Aorta (tissue), 5 donors: ENCODE results near the gene EIF3F. TPM values are rescaled to one million over a fixed set of nuclear protein-coding genes. Genes with fewer than 3 reads are reported as not detected.
A peak's percentile ranks its signal among the peaks of the same experiment; 100 is the strongest.
"Not testable (repeated sequence)": the region's sequence is repeated elsewhere in the genome, so short reads cannot be mapped to it uniquely, and the experiment has no call there.

Experiments
- ATAC-seq: fragments of 200-7000 bp; cut with Tn5 transposase; one replicate; pipeline ENCODE4 v1.9.1; 2022; ENCODE audit warnings: moderate library complexity; ENCODE audit not compliant: low FRiP score
- DNase-seq, 2 donors: peaks; one replicate each; pipeline ENCODE4 v3.0.0-alpha.2; 2020
- H3K27ac ChIP-seq, 2 donors: one replicate each; pipeline ENCODE4 v1.5.1; 2013; ENCODE audit warnings: low read length in 2 of 2, mild to moderate bottlenecking in 2 of 2, moderate library complexity in 2 of 2, control low read depth in 1 of 2, inconsistent platforms in 1 of 2, low read depth in 1 of 2
- H3K27me3 ChIP-seq, 2 donors: one replicate each; pipeline ENCODE4 v1.6.1; 2013; ENCODE audit warnings: control low read depth in 1 of 2, low read length in 1 of 2, mild to moderate bottlenecking in 1 of 2, moderate library complexity in 1 of 2; ENCODE audit not compliant: insufficient read depth in 2 of 2, control insufficient read depth in 1 of 2
- H3K36me3 ChIP-seq, 2 donors: one replicate each; pipeline ENCODE4 v1.6.1; 2013; ENCODE audit warnings: control low read depth in 1 of 2, low read length in 1 of 2, mild to moderate bottlenecking in 1 of 2; ENCODE audit not compliant: insufficient read depth in 2 of 2, control insufficient read depth in 1 of 2
- H3K4me1 ChIP-seq, 2 donors: one replicate each; pipeline ENCODE4 v1.6.1; 2013; ENCODE audit warnings: low read length in 2 of 2, control low read depth in 1 of 2, mild to moderate bottlenecking in 1 of 2, moderate library complexity in 1 of 2; ENCODE audit not compliant: insufficient read depth in 2 of 2, control insufficient read depth in 1 of 2
- H3K4me3 ChIP-seq, 2 donors: one replicate each; pipeline ENCODE4 v1.5.1; 2013; ENCODE audit warnings: low read length in 2 of 2, control low read depth in 1 of 2, mild to moderate bottlenecking in 1 of 2
- H3K9me3 ChIP-seq: one replicate; pipeline ENCODE4 v1.6.1; 2013; ENCODE audit warnings: mild to moderate bottlenecking, low read length; ENCODE audit not compliant: control insufficient read depth
- WGBS, 2 donors: extraction: QIAGEN DNeasy Blood & Tissue Kit; methylation state at CpG; one replicate each; pipeline ENCODE4 v1.1.7; 2013; 5-methylcytosine and 5-hydroxymethylcytosine counted together
- intact Hi-C, 2 donors: fragments of 100-400 bp; cut with DNase I; formaldehyde crosslinking; loops; one replicate each; pipeline versions ENCODE4 v1.14.2 to v1.15.0; 2022
- polyA plus RNA-seq, 2 donors: library from polyadenylated mRNA; stranded (reverse); fragments of 200-250 nt; gene quantifications; one replicate each; pipeline ENCODE4 v1.2.3, GENCODE V29; 2013
- total RNA-seq, 2 donors: library from RNA; stranded (reverse); fragmentation: NEBNext Ultra II Directional; extraction: Animal tissue kit (Norgen Biotek cat#: 25700); gene quantifications; one replicate each; pipeline ENCODE4 v1.2.1, GENCODE V29; 2021
- donor health status: healthy with polysubstance abuse.
- donor health status: Bipolar disorder and iron deficiency.
- donor health status: DM: no; HTN: no; CAD: no.
- donor health status: DM: no; HTN: no; CAD: no.
- donor health status: DM: yes; HTN: yes; CAD: no.

EIF3F gene
- total and polyA plus RNA-seq, 4 donors = 156 to 486 (median 220) TPM

DNA sequence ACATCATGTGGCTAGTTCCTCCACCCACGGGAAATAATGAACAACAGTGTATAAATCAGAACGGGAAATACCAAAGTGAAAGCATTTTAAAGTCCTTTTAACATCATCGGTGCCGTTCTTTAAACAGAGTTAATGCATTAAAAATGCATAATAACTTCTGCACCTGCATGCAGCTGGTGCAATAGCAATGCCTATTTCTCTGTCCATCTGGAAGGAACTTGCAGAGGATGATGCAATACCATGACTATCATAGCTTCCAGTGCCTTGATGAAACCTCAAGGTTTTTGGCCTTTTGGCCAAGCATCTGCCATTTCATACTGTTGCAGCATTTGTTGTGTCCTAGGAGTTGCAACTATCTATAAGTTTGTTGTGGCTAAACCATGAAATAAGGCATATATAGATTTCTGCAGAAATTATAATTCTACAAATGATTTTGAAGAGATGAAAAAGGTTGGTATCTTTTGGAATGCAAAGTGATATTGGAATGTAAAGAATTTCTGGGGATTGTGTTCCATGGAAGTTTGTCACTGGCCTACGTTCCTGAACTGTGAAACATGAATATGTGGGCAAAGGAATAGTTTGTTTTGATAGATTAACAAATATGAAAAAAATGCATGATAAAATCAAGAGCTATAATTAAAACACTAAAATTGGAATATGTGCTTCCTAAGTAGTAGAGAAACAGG is 9.8 kb upstream of the EIF3F start:
- Histone ChIP-seq H3K27me3 (no peaks in the 10 kb centered on the region), H3K9me3 (no peaks in the 10 kb centered on the region), H3K4me1 (no peaks in the 10 kb centered on the region), H3K27ac (no peak overlapping the region), H3K36me3 (no peaks in the 10 kb centered on the region), H3K4me3 (no peak overlapping the region)
- DNase-seq (no peak), ATAC-seq (no peak)
- intact Hi-C loops = no loop called here
- 10 to 14% methylated on average over 5 of the region's 5 CpGs for WGBS, 2 donors

DNA sequence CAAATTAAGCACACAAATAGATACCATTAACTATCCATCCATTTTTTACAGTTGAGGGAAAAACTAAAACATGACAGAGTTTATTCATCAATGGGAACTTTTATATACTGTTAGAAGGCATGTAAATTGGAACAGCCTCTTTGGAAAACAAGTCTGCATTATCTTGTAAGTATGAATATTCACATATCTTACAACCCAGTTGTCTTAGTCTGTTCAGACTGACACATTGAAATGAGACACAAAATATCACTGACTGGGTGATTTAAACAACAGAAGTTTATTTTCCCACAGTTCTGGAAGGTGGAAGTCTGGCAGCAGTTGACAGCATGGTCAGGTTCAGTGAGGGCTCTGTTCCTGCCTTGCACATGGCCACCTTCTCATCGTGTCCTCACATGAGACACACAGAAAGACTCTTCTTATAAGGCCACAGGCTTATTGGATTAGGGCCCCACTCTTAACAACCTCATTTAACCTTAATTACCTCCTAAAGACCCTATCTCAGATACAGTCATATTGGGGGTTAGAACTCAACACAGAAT is 5.4 kb upstream of the EIF3F start:
- no peaks in the 10 kb centered on the region for H3K9me3 ChIP-seq
- DNase-seq (no peak), ATAC-seq (no peak)
- no peak overlapping the region for H3K4me3 ChIP-seq
- H3K27me3 ChIP-seq = no peaks in the 10 kb centered on the region
- WGBS, 2 donors = 71 to 80% methylated on average over 1 of the region's 1 CpG
- intact Hi-C loops = loop anchor here in 1 of 2 donors (10.0 kb wide), 1 partner anchor 287 kb away; no protein-coding TSS in a partner anchor
- no peaks in the 10 kb centered on the region for H3K36me3 ChIP-seq
- no peaks in the 10 kb centered on the region for H3K4me1 ChIP-seq
- no peak overlapping the region for H3K27ac ChIP-seq

DNA sequence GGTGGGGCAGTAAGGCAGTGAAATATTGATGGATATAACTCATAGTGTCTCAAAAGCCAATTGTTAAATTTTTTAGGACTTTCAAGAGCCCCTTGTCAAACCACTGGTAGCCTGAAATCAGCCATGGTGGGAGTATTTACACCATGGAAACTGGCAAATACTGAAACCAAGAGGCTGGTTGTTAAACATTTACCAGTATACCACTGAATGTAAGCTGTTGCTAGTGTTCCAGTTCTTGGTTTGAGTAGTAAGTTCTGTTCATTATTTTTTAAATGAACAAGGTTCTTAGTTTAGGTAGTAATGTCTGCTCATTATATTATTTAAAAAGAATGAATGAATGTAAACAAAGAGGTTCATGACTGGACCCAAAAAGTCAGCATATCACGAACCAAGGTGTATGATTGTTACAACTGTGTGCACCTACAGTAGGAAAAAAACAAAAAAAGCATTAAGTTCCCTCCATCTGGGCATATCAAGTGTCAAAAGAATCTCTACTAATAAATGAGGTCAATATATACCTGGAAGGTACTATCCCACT is 4.5 kb upstream of the EIF3F start:
- H3K36me3 ChIP-seq = no peaks in the 10 kb centered on the region
- DNase-seq = no peak
- intact Hi-C loops = loop anchor here in 1 of 2 donors (10.0 kb wide), 1 partner anchor 288 kb away; no protein-coding TSS in a partner anchor
- no peak overlapping the region for H3K4me3 ChIP-seq
- no peaks in the 10 kb centered on the region for H3K9me3 ChIP-seq
- no peak overlapping the region for H3K27ac ChIP-seq
- 75 to 92% methylated on average over 1 of the region's 1 CpG for WGBS, 2 donors
- no peaks in the 10 kb centered on the region for H3K4me1 ChIP-seq
- no peak for ATAC-seq
- H3K27me3 ChIP-seq = no peaks in the 10 kb centered on the region

DNA sequence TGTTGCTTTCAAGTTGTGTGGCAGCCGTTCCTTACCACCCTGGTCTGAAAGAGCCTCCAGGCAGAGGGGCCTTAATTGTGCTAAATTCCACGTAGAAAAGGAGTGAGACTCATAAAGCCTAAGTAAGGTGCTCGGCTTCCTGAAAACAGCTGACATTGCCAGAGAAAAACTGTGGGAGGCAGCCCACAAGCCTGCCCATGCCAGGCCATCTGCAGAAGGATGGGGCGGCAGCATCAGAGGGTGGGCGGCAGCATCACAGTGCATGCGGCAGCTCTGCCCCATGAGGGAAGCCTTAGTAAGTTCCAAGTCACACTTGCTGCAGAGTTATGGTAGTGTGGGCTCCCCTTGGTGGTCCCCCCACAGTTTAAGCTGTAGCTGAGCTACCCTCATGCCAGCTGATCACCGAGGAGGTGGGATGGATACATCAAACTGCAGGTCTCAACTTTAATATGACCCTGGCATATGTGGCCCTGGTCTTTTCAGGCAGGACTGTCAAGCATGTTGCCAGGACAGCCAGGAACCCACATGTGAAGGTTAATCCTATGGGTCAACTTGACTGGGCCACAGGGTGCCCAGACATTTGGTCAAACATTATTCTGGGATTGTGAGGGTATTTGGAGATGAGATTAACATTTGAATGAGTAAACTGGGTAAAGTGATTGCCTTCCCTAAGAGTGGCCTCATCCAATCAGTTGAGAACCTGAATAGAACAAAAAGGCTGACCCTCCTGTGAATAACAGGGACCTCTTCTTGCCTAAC is 3.1 kb upstream of the EIF3F start:
- no peaks in the 10 kb centered on the region for H3K36me3 ChIP-seq
- no peak overlapping the region for H3K4me3 ChIP-seq
- H3K9me3 ChIP-seq = no peaks in the 10 kb centered on the region
- ATAC-seq (no peak), DNase-seq (no peak)
- no peaks in the 10 kb centered on the region for H3K4me1 ChIP-seq
- no peaks in the 10 kb centered on the region for H3K27me3 ChIP-seq
- 78 to 79% methylated on average over 7 of the region's 7 CpGs for WGBS, 2 donors
- no peak overlapping the region for H3K27ac ChIP-seq
- intact Hi-C loops = loop anchor here in 1 of 2 donors (10.0 kb wide), 1 partner anchor 289 kb away; no protein-coding TSS in a partner anchor

DNA sequence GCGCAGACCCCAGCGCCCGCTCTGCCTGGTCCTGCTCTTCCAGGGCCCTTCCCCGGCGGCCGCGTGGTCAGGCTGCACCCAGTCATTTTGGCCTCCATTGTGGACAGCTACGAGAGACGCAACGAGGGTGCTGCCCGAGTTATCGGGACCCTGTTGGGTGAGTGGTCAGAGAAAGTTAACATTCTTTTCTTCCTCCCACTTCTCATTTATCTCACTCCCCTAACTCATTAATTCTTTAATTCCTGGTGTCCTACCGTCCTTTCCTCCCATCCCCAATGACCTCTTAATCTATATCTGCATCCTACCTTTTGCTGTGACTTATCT is 385 bp downstream of the EIF3F start:
- H3K9me3 ChIP-seq, H3K4me1 ChIP-seq, ATAC-seq, H3K27me3 ChIP-seq, H3K36me3 ChIP-seq, DNase-seq, H3K27ac ChIP-seq: not testable (repeated sequence)
- peak overlapping the region; percentile 93 to 95 for H3K4me3 ChIP-seq
- intact Hi-C loops = loop anchor here (1.0 to 10.0 kb wide), 4 partner anchors 83 to 293 kb away; no protein-coding TSS in a partner anchor
- WGBS, 2 donors = 1 to 2% methylated on average over 7 to 9 of the region's 13 CpGs

DNA sequence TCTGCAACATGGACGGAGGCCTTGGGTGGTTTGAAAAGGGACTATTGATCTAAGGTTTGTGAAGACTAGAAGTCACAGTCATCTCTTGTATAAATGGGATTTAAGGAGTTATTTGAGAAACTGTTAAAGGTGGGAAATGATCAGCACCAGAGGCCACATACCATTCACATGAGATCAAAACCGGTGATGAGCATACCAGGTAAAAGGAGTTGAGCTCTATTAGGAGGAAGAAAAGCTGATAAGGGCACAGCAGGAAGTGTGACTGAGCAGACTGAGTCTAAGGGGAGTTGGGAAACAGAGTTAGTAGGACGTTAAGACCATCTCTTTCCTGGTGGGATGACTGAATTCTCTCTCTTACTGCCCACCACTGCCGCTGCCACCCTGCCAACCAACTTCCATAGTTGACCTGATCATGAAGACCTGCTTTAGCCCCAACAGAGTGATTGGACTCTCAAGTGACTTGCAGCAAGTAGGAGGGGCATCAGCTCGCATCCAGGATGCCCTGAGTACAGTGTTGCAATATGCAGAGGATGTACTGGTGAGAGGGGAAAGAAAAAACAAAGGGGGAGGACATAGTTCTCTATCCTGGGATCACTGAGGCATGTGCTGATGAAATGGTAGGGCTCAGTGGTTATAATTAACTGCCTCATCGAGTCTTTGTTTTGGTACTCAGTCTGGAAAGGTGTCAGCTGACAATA is 7.6 kb downstream of the EIF3F start:
- H3K27ac ChIP-seq = no peak overlapping the region
- peaks cover 24 to 29% of the 10 kb centered on the region in 2 donors for H3K36me3 ChIP-seq
- H3K4me3 ChIP-seq = no peak overlapping the region
- 75 to 82% methylated on average over 6 of the region's 6 CpGs for WGBS, 2 donors
- no peak for DNase-seq
- no peaks in the 10 kb centered on the region for H3K4me1 ChIP-seq
- H3K27me3 ChIP-seq = no peaks in the 10 kb centered on the region
- ATAC-seq = no peak
- intact Hi-C loops = no loop called here
- H3K9me3 ChIP-seq = no peaks in the 10 kb centered on the region

DNA sequence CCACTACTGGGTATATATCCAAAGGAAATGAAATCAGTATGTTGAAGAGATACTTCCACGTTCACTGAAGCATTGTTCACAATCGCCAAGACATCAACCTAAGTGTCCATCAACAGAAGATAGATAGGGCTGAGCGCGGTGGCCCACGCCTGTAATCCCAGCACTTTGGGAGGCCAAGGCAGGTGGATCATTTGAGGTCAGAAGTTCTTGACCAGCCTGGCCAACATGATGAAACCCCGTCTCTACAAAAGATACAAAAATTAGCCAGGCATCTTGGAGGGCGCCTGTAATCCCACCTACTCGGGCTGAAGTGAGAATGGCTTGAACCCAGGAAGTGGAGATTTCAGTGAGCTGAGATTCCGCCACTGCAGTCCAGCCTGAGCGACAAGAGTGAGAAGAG is 12.7 kb downstream of the EIF3F start:
- 91 to 92% methylated on average over 10 of the region's 10 CpGs for WGBS, 2 donors
- Histone ChIP-seq H3K27ac (no peak overlapping the region), H3K36me3 (peaks cover 9 to 15% of the 10 kb centered on the region in 2 donors), H3K27me3 (no peaks in the 10 kb centered on the region), H3K4me1 (no peaks in the 10 kb centered on the region), H3K9me3 (no peaks in the 10 kb centered on the region), H3K4me3 (no peak overlapping the region)
- intact Hi-C loops = no loop called here
- DNase-seq = no peak
- no peak for ATAC-seq

DNA sequence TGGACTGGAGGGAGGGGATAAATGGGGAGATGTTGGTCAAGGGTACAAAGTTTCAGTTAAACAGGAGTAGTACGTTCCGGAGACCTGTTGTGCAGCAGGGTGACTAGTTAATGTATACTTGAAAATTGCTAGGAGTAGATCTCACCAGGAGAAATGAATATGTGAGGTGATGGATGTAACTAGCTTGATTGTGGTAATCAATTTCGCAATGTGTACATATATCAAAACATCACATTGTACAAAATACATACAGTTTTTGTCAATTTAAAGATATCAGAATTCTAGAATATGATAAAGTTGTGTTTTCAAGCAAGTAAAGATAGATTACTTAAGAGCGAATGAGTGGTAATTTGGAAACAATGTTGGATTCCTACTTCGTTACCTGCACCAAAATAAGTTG is 13.3 kb downstream of the EIF3F start:
- no peaks in the 10 kb centered on the region for H3K27me3 ChIP-seq
- 63 to 66% methylated on average over 5 of the region's 5 CpGs for WGBS, 2 donors
- DNase-seq (no peak), ATAC-seq (no peak)
- no peak overlapping the region for H3K27ac ChIP-seq
- intact Hi-C loops = no loop called here
- H3K4me3 ChIP-seq = no peak overlapping the region
- H3K9me3 ChIP-seq = no peaks in the 10 kb centered on the region
- peaks cover 4 to 14% of the 10 kb centered on the region in 2 donors for H3K36me3 ChIP-seq
- no peaks in the 10 kb centered on the region for H3K4me1 ChIP-seq
